Loucy (cell line): ENCODE results near the gene NEDD4.

Experiments
- H2AFZ ChIP-seq: fragments of 200-600 bp; sonication (generic); 2 replicates; pipeline ENCODE4 v1.6.0; 2016; ENCODE audit warnings: antibody characterized with exemption, mild to moderate bottlenecking, low read length, moderate library complexity
- H3F3A ChIP-seq: fragments of 200-600 bp; 2 replicates; pipeline ENCODE4 v1.6.0; 2016; ENCODE audit warnings: antibody characterized with exemption, low read depth, mild to moderate bottlenecking
- H3K27me3 ChIP-seq: fragments of 200-600 bp; sonication (generic); 2 replicates; pipeline ENCODE4 v1.6.1; 2014; ENCODE audit warnings: low read length, mild to moderate bottlenecking; ENCODE audit not compliant: insufficient read depth, poor library complexity, severe bottlenecking
- H3K36me3 ChIP-seq: fragments of 200-600 bp; sonication (generic); 2 replicates; pipeline ENCODE4 v1.6.1; 2016; ENCODE audit warnings: low read length; ENCODE audit not compliant: insufficient read depth
- H3K4me1 ChIP-seq: fragments of 200-600 bp; sonication (generic); 2 replicates; pipeline ENCODE4 v1.5.1; 2014; ENCODE audit warnings: low read length, mild to moderate bottlenecking; ENCODE audit not compliant: insufficient read depth, poor library complexity, severe bottlenecking
- H3K4me2 ChIP-seq: fragments of 200-600 bp; sonication (generic); 2 replicates; pipeline ENCODE4 v1.6.0; 2014; ENCODE audit warnings: antibody characterized with exemption, low read length, low read depth, mild to moderate bottlenecking; ENCODE audit not compliant: poor library complexity, severe bottlenecking
- H3K4me3 ChIP-seq: fragments of 200-600 bp; sonication (generic); 2 replicates; pipeline ENCODE4 v1.5.1; 2014; ENCODE audit warnings: low read length, mild to moderate bottlenecking, mixed read lengths; ENCODE audit not compliant: poor library complexity, severe bottlenecking
- H3K79me2 ChIP-seq: fragments of 200-600 bp; sonication (generic); 2 replicates; pipeline ENCODE4 v1.6.1; 2014; ENCODE audit warnings: low read length; ENCODE audit not compliant: insufficient read depth
- H3K9ac ChIP-seq: fragments of 200-600 bp; sonication (generic); 2 replicates; pipeline ENCODE4 v1.6.0; 2014; ENCODE audit warnings: mild to moderate bottlenecking, low read depth, low read length, moderate library complexity; ENCODE audit not compliant: poor library complexity, severe bottlenecking
- H3K9me2 ChIP-seq: fragments of 200-600 bp; sonication (generic); replicated peaks from 2 replicates; pipeline ENCODE4 v1.6.1; 2016; ENCODE audit warnings: low read depth, low read length, mixed read lengths
- H3K9me3 ChIP-seq: fragments of 200-600 bp; sonication (generic); 2 replicates; pipeline ENCODE4 v1.6.1; 2014; ENCODE audit warnings: mild to moderate bottlenecking, antibody characterized with exemption, low read length, low read depth; ENCODE audit not compliant: insufficient read depth
- H4K20me1 ChIP-seq: fragments of 200-600 bp; sonication (generic); 2 replicates; pipeline ENCODE4 v1.6.0; 2014; ENCODE audit warnings: antibody characterized with exemption, low read length, mild to moderate bottlenecking; ENCODE audit not compliant: insufficient read depth, poor library complexity, severe bottlenecking
- CTCF ChIP-seq: fragments of 200-600 bp; sonication (generic); conservative IDR thresholded peaks from 2 replicates; pipeline ENCODE4 v1.5.1; 2014; ENCODE audit warnings: mild to moderate bottlenecking, antibody characterized with exemption, low read length
- EZH2phosphoT487 ChIP-seq: fragments of 200-600 bp; IDR thresholded peaks from 2 replicates; pipeline ENCODE4 v1.6.1; 2018; ENCODE audit warnings: antibody characterized with exemption, mild to moderate bottlenecking, moderate library complexity, borderline replicate concordance

NEDD4 gene

GRCh38 chr15:55819397-55820034 lies 173.9 kb downstream of the NEDD4 start:
- TF ChIP-seq CTCF = no peak
- TF ChIP-seq EZH2phosphoT487 = no peak

DNA sequence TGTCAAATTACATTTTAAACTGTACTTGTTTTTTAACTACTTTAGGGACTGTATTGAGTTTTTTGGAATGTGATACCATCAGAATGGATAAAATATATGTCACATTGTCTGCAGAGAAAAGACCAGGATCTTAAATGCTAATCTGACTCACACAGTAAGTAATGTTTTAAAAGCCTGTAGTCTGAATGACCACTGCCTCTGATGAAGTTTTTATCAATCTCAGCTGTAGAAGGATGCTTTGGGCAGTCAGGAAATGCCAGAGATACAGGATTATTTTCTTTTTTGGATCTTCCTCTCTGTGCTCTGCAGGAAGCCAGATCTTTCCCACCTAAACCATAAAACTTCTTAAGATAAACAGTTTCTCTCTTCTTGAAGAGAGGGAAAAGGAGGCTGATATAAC lies 177.4 kb downstream of the NEDD4 start:
- H3K36me3 ChIP-seq = no peaks in the 10 kb centered on the region
- H3F3A ChIP-seq = no peaks in the 10 kb centered on the region
- H3K4me2 ChIP-seq = no peak overlapping the region
- H3K79me2 ChIP-seq = no peaks in the 10 kb centered on the region
- H3K27me3 ChIP-seq = no peaks in the 10 kb centered on the region
- no peaks in the 10 kb centered on the region for H3K9me2 ChIP-seq
- H3K9ac ChIP-seq = no peak overlapping the region
- H3K9me3 ChIP-seq = no peaks in the 10 kb centered on the region
- no peaks in the 10 kb centered on the region for H3K4me1 ChIP-seq
- TF ChIP-seq EZH2phosphoT487 = no peak
- TF ChIP-seq CTCF = no peak
- H3K4me3 ChIP-seq = no peak overlapping the region
- H4K20me1 ChIP-seq = no peaks in the 10 kb centered on the region
- H2AFZ ChIP-seq = no peak overlapping the region

More at GRCh38 chr15:55819397-55820034, 173.9 kb downstream of the NEDD4 start:
- Histone ChIP-seq H3K36me3 (no peaks in the 10 kb centered on the region), H3K79me2 (no peaks in the 10 kb centered on the region), H3K9me3 (no peaks in the 10 kb centered on the region), H2AFZ (no peak overlapping the region), H3K4me2 (no peak overlapping the region), H3K4me1 (no peaks in the 10 kb centered on the region), H3K4me3 (no peak overlapping the region), H3F3A (no peaks in the 10 kb centered on the region), H3K27me3 (no peaks in the 10 kb centered on the region), H3K9me2 (no peaks in the 10 kb centered on the region), H3K9ac (no peak overlapping the region), H4K20me1 (no peaks in the 10 kb centered on the region)

DNA sequence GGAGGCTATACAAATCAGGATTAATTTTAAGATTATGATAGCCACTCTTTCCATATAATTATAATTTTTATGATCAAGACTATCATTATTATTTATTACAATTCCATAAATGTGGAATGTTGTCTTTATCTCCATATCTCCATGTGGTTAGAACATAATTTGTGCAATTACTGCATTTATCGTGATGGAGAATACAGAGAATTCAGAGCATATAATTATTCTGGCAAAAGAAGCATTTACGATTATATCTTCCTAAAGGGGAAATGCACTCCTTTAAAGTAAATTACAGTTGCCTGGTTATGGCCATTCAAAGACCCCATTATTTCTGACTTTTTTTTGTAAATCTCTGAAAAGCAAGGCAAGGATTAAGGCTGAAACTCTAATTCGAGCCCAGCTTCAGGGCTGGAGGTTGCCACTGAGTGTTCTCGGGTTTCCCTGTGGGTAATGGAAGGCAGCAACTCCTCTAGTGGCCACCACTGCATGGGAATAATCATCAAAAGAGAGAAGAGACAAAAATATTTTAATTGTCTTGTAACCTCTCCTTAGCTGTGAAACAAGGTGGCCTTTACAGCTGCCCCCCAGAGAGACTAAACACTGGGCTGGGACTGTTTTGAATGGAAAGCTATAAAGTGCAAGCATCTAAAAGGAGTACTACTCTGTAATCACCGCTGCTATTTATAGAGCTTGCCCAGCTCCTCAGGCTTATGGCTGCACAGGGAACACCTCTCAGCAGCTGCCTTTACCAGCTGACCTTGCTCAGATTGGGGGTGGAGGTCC lies 190.6 kb downstream of the NEDD4 start:
- Histone ChIP-seq H3K9ac (no peak overlapping the region), H3K4me3 (no peak overlapping the region), H3K9me3 (no peaks in the 10 kb centered on the region), H3K36me3 (no peaks in the 10 kb centered on the region), H3F3A (no peaks in the 10 kb centered on the region), H4K20me1 (no peaks in the 10 kb centered on the region), H2AFZ (no peak overlapping the region; the same call in 1 of the 2 replicates), H3K4me1 (peaks cover 7% of the 10 kb centered on the region), H3K9me2 (no peaks in the 10 kb centered on the region), H3K27me3 (no peaks in the 10 kb centered on the region), H3K4me2 (no peak overlapping the region), H3K79me2 (no peaks in the 10 kb centered on the region)
- TF ChIP-seq CTCF (no peak), EZH2phosphoT487 (no peak)
